ENCODE data around the gene TBX4. TPM values are rescaled to one million over a fixed set of nuclear protein-coding genes. Genes with fewer than 3 reads are reported as not detected.

Gene TBX4
- polyA plus RNA-seq, 1 donor (not counting 4 experiments of a cell fraction or from before 2014, with no cell fraction given) = 0.04 TPM

DNA sequence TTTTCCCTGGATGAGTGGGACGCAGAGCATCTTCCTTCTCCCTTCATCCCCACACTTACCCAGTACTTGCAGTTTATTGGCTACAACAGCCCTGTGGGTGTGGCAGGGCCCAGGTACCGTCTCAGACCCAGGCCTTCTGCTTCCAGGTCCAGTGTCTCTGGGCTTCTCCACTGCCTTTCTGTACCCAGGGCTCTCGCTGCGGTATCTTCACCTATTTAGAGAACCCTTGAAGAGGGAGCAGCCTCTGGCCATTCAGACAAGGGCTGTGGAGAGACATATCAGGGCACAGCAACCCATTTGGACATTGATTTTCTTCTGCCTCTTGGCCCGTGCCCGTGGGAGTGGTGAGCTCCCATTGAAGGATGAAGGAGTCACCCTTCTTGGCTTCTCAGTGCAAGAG, 17.3 kb downstream of the TBX4 start:
- FAIRE-seq = no peak
- no peak overlapping the region for H3K4me3 ChIP-seq (ENCODE audit: control insufficient read depth in 2 of 3, extremely low read depth in 1 of 3, insufficient read depth in 2 of 3, low read depth in 1 of 3, low read length in 3 of 3)
- H3K4me1 ChIP-seq (ENCODE audit: control insufficient read depth, extremely low read depth, insufficient read depth, low read length) = peaks cover 10% of the 10 kb centered on the region
- H3K4me2 ChIP-seq (ENCODE audit: control insufficient read depth, extremely low read depth, insufficient read depth, low read depth, low read length) = no peak overlapping the region
- no peaks in the 10 kb centered on the region for H3K9me1 ChIP-seq (ENCODE audit: control insufficient read depth, extremely low read depth, insufficient read depth, low read length)
- no peak for DNase-seq (ENCODE audit: low read depth, low spot score)
- H4K20me1 ChIP-seq (ENCODE audit: control insufficient read depth, extremely low read depth, insufficient read depth, low read length) = no peaks in the 10 kb centered on the region
- no peaks in the 10 kb centered on the region for H3K79me2 ChIP-seq (ENCODE audit: control insufficient read depth, insufficient read depth, low read length)
- TF ChIP-seq, protein P1, sequence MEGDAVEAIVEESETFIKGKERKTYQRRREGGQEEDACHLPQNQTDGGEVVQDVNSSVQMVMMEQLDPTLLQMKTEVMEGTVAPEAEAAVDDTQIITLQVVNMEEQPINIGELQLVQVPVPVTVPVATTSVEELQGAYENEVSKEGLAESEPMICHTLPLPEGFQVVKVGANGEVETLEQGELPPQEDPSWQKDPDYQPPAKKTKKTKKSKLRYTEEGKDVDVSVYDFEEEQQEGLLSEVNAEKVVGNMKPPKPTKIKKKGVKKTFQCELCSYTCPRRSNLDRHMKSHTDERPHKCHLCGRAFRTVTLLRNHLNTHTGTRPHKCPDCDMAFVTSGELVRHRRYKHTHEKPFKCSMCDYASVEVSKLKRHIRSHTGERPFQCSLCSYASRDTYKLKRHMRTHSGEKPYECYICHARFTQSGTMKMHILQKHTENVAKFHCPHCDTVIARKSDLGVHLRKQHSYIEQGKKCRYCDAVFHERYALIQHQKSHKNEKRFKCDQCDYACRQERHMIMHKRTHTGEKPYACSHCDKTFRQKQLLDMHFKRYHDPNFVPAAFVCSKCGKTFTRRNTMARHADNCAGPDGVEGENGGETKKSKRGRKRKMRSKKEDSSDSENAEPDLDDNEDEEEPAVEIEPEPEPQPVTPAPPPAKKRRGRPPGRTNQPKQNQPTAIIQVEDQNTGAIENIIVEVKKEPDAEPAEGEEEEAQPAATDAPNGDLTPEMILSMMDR (optimal IDR thresholded peaks at IDR 0.05 in 1 of 3, IDR thresholded peaks at IDR 0.05 in 1 of 3, conservative IDR thresholded peaks at IDR 0.05 in 1 of 3; ENCODE audit: extremely low read depth in 1 of 3, insufficient read depth in 2 of 3, low read length in 3 of 3) = no peak
- H2AFZ ChIP-seq (ENCODE audit: control insufficient read depth, low read length) = no peak overlapping the region
- no peaks in the 10 kb centered on the region for H3K9me3 ChIP-seq (ENCODE audit: control insufficient read depth, low read depth, low read length)
- H3K9ac ChIP-seq (ENCODE audit: control insufficient read depth, extremely low read depth, insufficient read depth, low read length) = no peak overlapping the region
- no peak overlapping the region for H3K27ac ChIP-seq (ENCODE audit: control insufficient read depth, insufficient read depth, low read length)
- H3K27me3 ChIP-seq (ENCODE audit: control insufficient read depth, extremely low read depth, insufficient read depth, low read length) = peaks cover 3% of the 10 kb centered on the region
- H3K36me3 ChIP-seq (ENCODE audit: control insufficient read depth in 2 of 2, extremely low read depth in 1 of 2, insufficient read depth in 2 of 2, low read length in 2 of 2) = no peaks in the 10 kb centered on the region
- dilution Hi-C loops (cut with MboI; ENCODE audit: extremely low pct_ligation_motif_present, low sequenced_read_pairs) = no loop called here

- Histone ChIP-seq H3K4me2 (ENCODE audit: control insufficient read depth, extremely low read depth, insufficient read depth, low read depth, low read length) (no peak overlapping the region), H3K36me3 (ENCODE audit: control insufficient read depth in 2 of 2, extremely low read depth in 1 of 2, insufficient read depth in 2 of 2, low read length in 2 of 2) (no peaks in the 10 kb centered on the region), H3K9ac (ENCODE audit: control insufficient read depth, extremely low read depth, insufficient read depth, low read length) (no peak overlapping the region), H3K9me3 (ENCODE audit: control insufficient read depth, low read depth, low read length) (no peaks in the 10 kb centered on the region), H3K27me3 (ENCODE audit: control insufficient read depth, extremely low read depth, insufficient read depth, low read length) (peaks cover 3% of the 10 kb centered on the region), H3K4me3 (ENCODE audit: control insufficient read depth in 2 of 3, extremely low read depth in 1 of 3, insufficient read depth in 2 of 3, low read depth in 1 of 3, low read length in 3 of 3) (no peak overlapping the region), H3K79me2 (ENCODE audit: control insufficient read depth, insufficient read depth, low read length) (no peaks in the 10 kb centered on the region), H2AFZ (ENCODE audit: control insufficient read depth, low read length) (no peak overlapping the region), H3K27ac (ENCODE audit: control insufficient read depth, insufficient read depth, low read length) (no peak overlapping the region), H3K4me1 (ENCODE audit: control insufficient read depth, extremely low read depth, insufficient read depth, low read length) (peaks cover 15% of the 10 kb centered on the region), H4K20me1 (ENCODE audit: control insufficient read depth, extremely low read depth, insufficient read depth, low read length) (no peaks in the 10 kb centered on the region), H3K9me1 (ENCODE audit: control insufficient read depth, extremely low read depth, insufficient read depth, low read length) (no peaks in the 10 kb centered on the region)
- DNase-seq (ENCODE audit: low read depth, low spot score) (no peak), FAIRE-seq (no peak)
- TF ChIP-seq EZH2 (IDR thresholded peaks at IDR 0.05; ENCODE audit: low read length) = no peak
- TF ChIP-seq, protein P1 (optimal IDR thresholded peaks at IDR 0.05 in 1 of 3, IDR thresholded peaks at IDR 0.05 in 1 of 3, conservative IDR thresholded peaks at IDR 0.05 in 1 of 3; ENCODE audit: extremely low read depth in 1 of 3, insufficient read depth in 2 of 3, low read length in 3 of 3) = no peak
- dilution Hi-C loops (cut with MboI; ENCODE audit: extremely low pct_ligation_motif_present, low sequenced_read_pairs) = no loop called here
These were observed 17.7 kb downstream of the TBX4 start for GRCh38 chr17:61469949-61470348.
